SJCRH30 (cell line): ENCODE results near the gene NATD1. TPM values are rescaled to one million over a fixed set of nuclear protein-coding genes. Genes with fewer than 3 reads are reported as not detected.

Source experiments
- DNase-seq, 2 experiments: peaks; one replicate each; pipeline ENCODE4 v3.0.0-alpha.2; 2015 to 2020
- H3K27ac ChIP-seq: fragments of 250-450 bp; sonication (Bioruptor Pico); 2 replicates; pipeline ENCODE4 v1.5.1; 2020; ENCODE audit warnings: mild to moderate bottlenecking, moderate library complexity
- H3K27me3 ChIP-seq: fragments of 250-450 bp; sonication (Bioruptor Pico); 2 replicates; pipeline ENCODE4 v1.5.1; 2020; ENCODE audit warnings: mild to moderate bottlenecking, moderate library complexity
- H3K36me3 ChIP-seq: fragments of 250-450 bp; sonication (Bioruptor Pico); 2 replicates; pipeline ENCODE4 v1.5.1; 2020; ENCODE audit warnings: mild to moderate bottlenecking, moderate library complexity
- H3K4me1 ChIP-seq: fragments of 250-450 bp; sonication (Bioruptor Pico); 2 replicates; pipeline ENCODE4 v1.5.1; 2020; ENCODE audit warnings: mild to moderate bottlenecking, moderate library complexity
- H3K4me3 ChIP-seq: fragments of 250-450 bp; sonication (Bioruptor Pico); 2 replicates; pipeline ENCODE4 v1.5.1; 2020; ENCODE audit warnings: mild to moderate bottlenecking, moderate library complexity
- H3K9me3 ChIP-seq: fragments of 250-450 bp; sonication (Bioruptor Pico); replicated peaks from 2 replicates; pipeline ENCODE4 v1.5.1; 2020; ENCODE audit warnings: mild to moderate bottlenecking, moderate library complexity
- total RNA-seq: library from RNA; depleted of rRNA; stranded (reverse); fragments of >200 nt; shearing (Covaris generic); gene quantifications from 2 replicates; pipeline ENCODE4 v1.2.3, GENCODE V29; 2014

NATD1 gene
- total RNA-seq, 1 experiment from 2014 or later, result 5.4 TPM

GRCh38 chr17:21272881-21273792 lies 19.9 kb upstream of the NATD1 start:
- Histone ChIP-seq H3K4me3 (no peak overlapping the region), H3K4me1 (peaks cover 30% of the 10 kb centered on the region), H3K27ac (no peak overlapping the region), H3K9me3 (no peaks in the 10 kb centered on the region), H3K27me3 (peaks cover 13% of the 10 kb centered on the region), H3K36me3 (no peaks in the 10 kb centered on the region)
- peak; percentile 60 to 74 for DNase-seq

- H3K27me3 ChIP-seq, result peaks cover 13% of the 10 kb centered on the region
- DNase-seq, result no peak
- H3K4me1 ChIP-seq, result peaks cover 30% of the 10 kb centered on the region
- H3K9me3 ChIP-seq, result no peaks in the 10 kb centered on the region
- no peaks in the 10 kb centered on the region for H3K36me3 ChIP-seq
- H3K27ac ChIP-seq, result no peak overlapping the region
- H3K4me3 ChIP-seq, result no peak overlapping the region
Measured at GRCh38 chr17:21272250-21272649, 19.0 kb upstream of the NATD1 start.

- Histone ChIP-seq H3K27me3 (peaks cover 14% of the 10 kb centered on the region), H3K27ac (no peak overlapping the region), H3K4me3 (no peak overlapping the region), H3K9me3 (no peaks in the 10 kb centered on the region), H3K36me3 (no peaks in the 10 kb centered on the region), H3K4me1 (peaks cover 30% of the 10 kb centered on the region)
- DNase-seq, result no peak
Measured at GRCh38 chr17:21271454-21272183, 18.4 kb upstream of the NATD1 start.

- Histone ChIP-seq H3K36me3 (no peaks in the 10 kb centered on the region), H3K27ac (no peak overlapping the region), H3K4me1 (peaks cover 20% of the 10 kb centered on the region), H3K9me3 (no peaks in the 10 kb centered on the region), H3K27me3 (peaks cover 21% of the 10 kb centered on the region), H3K4me3 (no peak overlapping the region)
- no peak for DNase-seq
Measured at GRCh38 chr17:21269394-21269793, 16.2 kb upstream of the NATD1 start.

GRCh38 chr17:21268596-21269188 lies 15.5 kb upstream of the NATD1 start:
- Histone ChIP-seq H3K4me1 (peaks cover 15% of the 10 kb centered on the region), H3K36me3 (no peaks in the 10 kb centered on the region), H3K9me3 (no peaks in the 10 kb centered on the region), H3K27me3 (peaks cover 22% of the 10 kb centered on the region), H3K27ac (no peak overlapping the region), H3K4me3 (no peak overlapping the region)
- no peak for DNase-seq

GRCh38 chr17:21263376-21263775 lies 10.2 kb upstream of the NATD1 start:
- H3K36me3 ChIP-seq, result no peaks in the 10 kb centered on the region
- peaks cover 9% of the 10 kb centered on the region for H3K4me1 ChIP-seq
- no peak overlapping the region for H3K27ac ChIP-seq
- no peaks in the 10 kb centered on the region for H3K9me3 ChIP-seq
- H3K27me3 ChIP-seq, result peaks cover 32% of the 10 kb centered on the region
- no peak for DNase-seq
- no peak overlapping the region for H3K4me3 ChIP-seq

- Histone ChIP-seq H3K36me3 (no peaks in the 10 kb centered on the region), H3K27me3 (peaks cover 37% of the 10 kb centered on the region), H3K9me3 (no peaks in the 10 kb centered on the region), H3K4me3 (no peak overlapping the region), H3K27ac (no peak overlapping the region), H3K4me1 (peaks cover 9% of the 10 kb centered on the region)
- DNase-seq, result no peak
Measured at GRCh38 chr17:21262259-21262993, 9.2 kb upstream of the NATD1 start.

- no peaks in the 10 kb centered on the region for H3K36me3 ChIP-seq
- DNase-seq, result no peak
- H3K27me3 ChIP-seq, result peaks cover 36% of the 10 kb centered on the region
- H3K4me1 ChIP-seq, result peaks cover 12% of the 10 kb centered on the region
- no peak overlapping the region for H3K27ac ChIP-seq
- no peaks in the 10 kb centered on the region for H3K9me3 ChIP-seq
- no peak overlapping the region for H3K4me3 ChIP-seq
Measured at GRCh38 chr17:21258593-21258992, 5.4 kb upstream of the NATD1 start.

- no peak for DNase-seq
- Histone ChIP-seq H3K27me3 (peaks cover 24% of the 10 kb centered on the region), H3K36me3 (no peaks in the 10 kb centered on the region), H3K9me3 (no peaks in the 10 kb centered on the region), H3K4me3 (peak overlapping the region; percentile 54), H3K27ac (no peak overlapping the region), H3K4me1 (peaks cover 11% of the 10 kb centered on the region; the same call in 1 of the 2 replicates)
Measured at GRCh38 chr17:21253646-21254441, 634 bp upstream of the NATD1 start.

GRCh38 chr17:21252289-21252795 lies 868 bp downstream of the NATD1 start:
- Histone ChIP-seq H3K27me3 (peaks cover 14% of the 10 kb centered on the region), H3K36me3 (no peaks in the 10 kb centered on the region), H3K4me3 (peak overlapping the region; percentile 54), H3K27ac (no peak overlapping the region), H3K4me1 (peaks cover 11% of the 10 kb centered on the region; the same call in 1 of the 2 replicates), H3K9me3 (no peaks in the 10 kb centered on the region)
- peak in 1 of 2 experiments; percentile 62 for DNase-seq

GRCh38 chr17:21251337-21252010 lies 1.7 kb downstream of the NATD1 start:
- Histone ChIP-seq H3K4me1 (peaks cover 11% of the 10 kb centered on the region; the same call in 1 of the 2 replicates), H3K36me3 (no peaks in the 10 kb centered on the region), H3K9me3 (no peaks in the 10 kb centered on the region), H3K27me3 (peaks cover 14% of the 10 kb centered on the region; the same call in 1 of the 2 replicates), H3K4me3 (no peak overlapping the region), H3K27ac (no peak overlapping the region)
- DNase-seq, result no peak

GRCh38 chr17:21250854-21251253 lies 2.4 kb downstream of the NATD1 start:
- Histone ChIP-seq H3K9me3 (no peaks in the 10 kb centered on the region), H3K4me3 (no peak overlapping the region), H3K36me3 (no peaks in the 10 kb centered on the region), H3K27ac (no peak overlapping the region), H3K27me3 (peaks cover 14% of the 10 kb centered on the region; the same call in 1 of the 2 replicates), H3K4me1 (peaks cover 11% of the 10 kb centered on the region; the same call in 1 of the 2 replicates)
- no peak for DNase-seq
